HG03025 (cell line): ENCODE results near the gene ALX4.

ENCODE experiments used
- ATAC-seq: cut with Tn5 transposase; IDR thresholded peaks from one replicate; pipeline ENCODE4 v1.9.1; 2021; ENCODE audit warnings: mild to moderate bottlenecking, moderate library complexity; ENCODE audit not compliant: unreplicated experiment, low FRiP score

Gene ALX4

DNA sequence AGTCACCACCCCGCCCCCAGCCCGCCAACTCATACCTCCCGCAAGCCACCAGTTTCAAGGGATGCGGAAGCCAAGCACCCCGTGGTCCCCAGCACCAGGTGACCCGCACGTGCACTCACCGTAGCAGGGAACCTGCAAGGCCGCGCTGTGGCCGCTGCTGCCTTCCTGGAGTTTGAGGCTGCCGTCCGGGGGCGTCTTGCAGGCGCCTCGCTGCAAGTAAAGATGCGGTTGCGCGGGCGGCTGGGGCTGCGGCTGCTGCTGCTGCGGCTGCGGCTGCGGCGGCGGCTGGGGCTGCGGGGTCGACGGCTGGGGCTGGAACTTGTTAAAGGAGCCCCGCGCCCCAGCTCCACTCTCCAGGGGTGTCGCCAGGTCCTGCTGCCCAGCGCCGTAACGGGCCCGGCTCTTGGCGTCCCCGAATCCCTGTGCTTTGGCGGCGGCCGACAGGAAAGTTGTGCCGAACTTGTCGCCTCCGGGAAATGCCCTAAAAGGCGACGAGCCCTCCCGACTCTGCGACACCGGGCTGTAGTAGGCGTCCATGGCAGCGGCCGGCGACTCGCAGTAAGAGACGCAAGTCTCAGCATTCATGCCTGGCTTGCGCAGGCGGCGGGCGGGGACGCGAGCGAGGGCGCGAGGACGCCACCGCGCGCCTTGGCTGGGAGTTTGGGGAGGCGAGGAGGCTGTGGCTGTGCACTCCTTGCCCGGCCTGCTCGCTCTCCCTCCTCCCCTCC, at the start of gene ALX4:
Gene ALX4, minus strand, starts transcription at position 662 of the 728 bp plus-strand sequence. Its CDS starts 77 bp downstream, at position 585.
- no peak for ATAC-seq

DNA sequence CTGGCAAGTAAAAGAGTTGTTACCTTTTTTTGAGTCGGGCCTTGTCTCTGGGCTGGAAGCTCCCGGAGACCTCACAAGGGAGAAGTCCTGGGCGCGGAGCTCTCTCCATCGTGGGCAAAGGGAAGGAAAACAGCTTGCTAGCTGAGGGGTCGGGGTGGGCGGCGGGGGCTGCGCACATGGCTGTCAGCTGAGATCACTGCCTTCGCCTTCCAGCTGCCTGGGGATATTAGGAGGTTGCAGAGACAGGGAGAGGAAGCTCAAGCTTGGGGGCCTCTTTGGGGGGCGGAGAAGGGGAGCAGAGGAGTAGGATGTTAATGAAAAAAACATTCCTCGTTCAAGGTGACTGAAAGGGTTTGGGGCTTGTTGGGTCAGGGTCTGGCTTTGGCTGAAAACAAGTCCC, 49.2 kb upstream of the ALX4 start:
- no peak for ATAC-seq

- ATAC-seq: no peak
Observed at GRCh38 chr11:44358713-44359112, 48.8 kb upstream of the ALX4 start.

- ATAC-seq: no peak
Observed at GRCh38 chr11:44357711-44358110, 47.8 kb upstream of the ALX4 start.

DNA sequence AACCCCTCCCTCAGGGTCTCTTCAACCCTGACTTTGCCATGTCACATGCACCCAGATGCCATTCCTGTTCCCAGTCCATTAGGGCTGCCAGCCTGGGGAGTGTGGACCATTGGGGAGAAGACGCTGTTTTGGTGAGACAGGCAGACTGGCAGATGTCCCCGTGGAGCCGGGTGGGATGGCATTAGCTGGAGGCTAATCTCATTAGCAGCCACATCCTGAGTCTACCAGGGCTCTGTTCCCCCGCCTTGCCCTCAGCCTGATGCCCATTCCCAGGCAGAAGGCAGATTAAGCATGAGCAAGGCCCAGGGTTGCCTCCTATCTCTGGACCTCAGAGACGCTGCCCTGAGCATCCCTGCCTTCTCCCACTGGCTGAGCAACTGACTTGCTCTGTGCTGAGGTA, 46.4 kb upstream of the ALX4 start:
- ATAC-seq: no peak

DNA sequence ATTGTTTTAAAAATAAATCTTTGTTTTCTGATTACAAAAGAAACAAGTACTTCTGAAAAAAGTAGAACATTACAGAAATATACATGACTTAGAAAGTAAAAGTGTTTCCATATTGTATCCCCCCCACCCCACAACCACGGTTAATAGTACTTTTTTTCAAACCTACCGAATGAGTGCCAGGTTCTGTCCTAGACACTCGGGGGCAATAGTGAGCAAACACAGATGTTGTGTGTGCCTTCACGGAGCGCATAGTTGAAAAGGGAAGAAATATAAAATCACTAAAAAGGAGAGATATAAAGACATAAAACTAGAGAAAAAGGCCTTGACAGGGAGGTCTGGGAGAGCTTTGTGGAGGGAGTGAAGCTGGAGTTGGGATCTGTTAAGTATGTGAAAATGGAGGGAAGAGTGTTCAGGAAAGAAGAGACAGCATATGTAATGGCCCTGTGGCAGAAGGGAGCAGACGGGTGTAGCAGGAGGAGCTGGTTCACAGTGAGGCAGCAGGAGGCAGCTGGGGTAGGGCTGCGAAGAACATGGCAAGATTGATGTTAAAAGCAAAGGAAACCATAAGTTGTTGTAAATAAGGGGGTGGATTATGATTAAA, 42.1 kb upstream of the ALX4 start:
- ATAC-seq: no peak

- peak; percentile 78 for ATAC-seq
Observed at GRCh38 chr11:44351006-44351660, 41.2 kb upstream of the ALX4 start.

- no peak for ATAC-seq
Observed at GRCh38 chr11:44349328-44349727, 39.4 kb upstream of the ALX4 start.

DNA sequence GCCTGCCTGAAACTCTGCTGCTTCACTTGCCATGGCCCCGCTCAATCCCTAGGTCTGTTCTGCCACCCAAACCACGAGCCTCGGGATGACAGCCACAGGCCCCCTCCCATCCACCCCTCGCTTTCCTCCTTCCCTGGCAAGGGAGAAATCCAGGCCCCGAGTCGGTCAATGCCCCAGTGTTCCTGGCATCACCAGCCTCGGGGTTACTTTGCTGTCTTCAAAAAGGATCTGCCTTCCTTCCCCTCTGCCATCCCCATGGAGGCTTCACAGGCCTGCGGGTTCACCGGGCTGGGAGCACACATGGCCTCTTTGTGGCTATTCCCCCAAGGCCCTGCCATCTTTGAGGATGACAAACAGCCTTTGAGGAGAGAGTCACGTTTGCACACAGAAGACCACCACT, 38.8 kb upstream of the ALX4 start:
- ATAC-seq: no peak

DNA sequence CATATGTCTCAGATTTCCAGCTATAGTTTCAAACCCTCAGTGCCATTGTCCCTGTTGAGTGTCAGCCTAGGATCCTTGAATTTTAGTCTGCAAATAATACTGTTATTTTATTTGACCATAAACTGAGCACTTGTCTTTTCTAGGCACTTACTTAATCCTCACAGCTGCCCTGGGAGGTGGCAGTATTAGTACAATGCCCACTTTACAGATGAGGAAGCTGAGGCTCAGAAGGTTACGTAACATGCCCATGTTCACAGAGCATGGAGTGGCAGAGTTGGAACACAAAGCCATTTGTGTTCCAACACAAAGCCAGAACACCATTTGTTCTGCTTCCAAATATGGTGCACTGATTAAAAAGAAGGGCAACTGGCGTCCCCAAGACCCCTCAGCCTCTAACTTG, 38.2 kb upstream of the ALX4 start:
- no peak for ATAC-seq

DNA sequence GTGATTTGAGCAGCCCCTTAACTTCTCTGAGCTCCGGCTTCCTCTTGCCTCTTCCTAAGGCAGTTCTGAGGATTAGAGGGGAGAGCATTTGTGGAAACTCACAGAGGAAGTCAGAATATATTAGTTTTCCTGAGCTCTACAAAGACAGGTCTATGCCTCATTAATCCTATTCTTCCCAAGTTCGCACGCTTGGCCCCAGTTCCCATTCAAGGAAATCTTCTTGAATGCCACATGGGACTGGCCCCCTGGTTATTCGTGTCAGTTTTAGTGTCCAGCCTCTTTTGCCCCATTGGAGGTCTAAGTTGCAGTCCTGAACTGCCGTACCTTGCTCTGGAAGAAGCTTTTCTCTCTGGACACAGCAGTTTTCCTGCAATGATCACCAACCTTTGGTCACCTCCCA, 37.6 kb upstream of the ALX4 start:
- ATAC-seq: no peak

DNA sequence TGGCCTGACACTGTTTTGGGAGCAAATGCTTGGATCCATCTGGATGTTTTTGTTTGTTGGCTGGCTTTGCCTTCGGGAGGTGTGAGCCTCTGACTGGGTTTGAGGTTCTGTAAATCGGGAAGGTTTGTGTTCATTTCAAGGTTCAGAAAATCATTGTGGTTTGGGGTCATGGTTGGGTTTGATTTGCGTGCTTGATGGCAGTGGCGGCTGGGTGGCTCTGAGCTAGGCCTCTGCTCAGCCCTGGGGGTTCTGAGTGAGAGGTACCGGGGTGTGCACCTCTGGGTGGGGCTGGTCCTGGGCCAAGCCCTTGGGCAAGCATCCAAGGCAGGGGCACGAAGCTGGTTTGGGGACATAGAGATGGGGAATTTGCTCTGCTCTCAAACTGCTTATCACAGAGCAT, 37.0 kb upstream of the ALX4 start:
- ATAC-seq: no peak

GRCh38 chr11:44345781-44346180, 35.8 kb upstream of the ALX4 start:
- no peak for ATAC-seq

- no peak for ATAC-seq
Observed at GRCh38 chr11:44344921-44345320, 35.0 kb upstream of the ALX4 start.

GRCh38 chr11:44344423-44344820, 34.5 kb upstream of the ALX4 start:
- no peak for ATAC-seq

GRCh38 chr11:44343778-44344422, 34.0 kb upstream of the ALX4 start:
- no peak for ATAC-seq

GRCh38 chr11:44342616-44343015, 32.7 kb upstream of the ALX4 start:
- ATAC-seq: no peak

- ATAC-seq: no peak
Observed at GRCh38 chr11:44340656-44341055, 30.7 kb upstream of the ALX4 start.

GRCh38 chr11:44339530-44339883, 29.6 kb upstream of the ALX4 start:
- ATAC-seq: no peak

GRCh38 chr11:44338698-44339529, 29.0 kb upstream of the ALX4 start:
- ATAC-seq: no peak

DNA sequence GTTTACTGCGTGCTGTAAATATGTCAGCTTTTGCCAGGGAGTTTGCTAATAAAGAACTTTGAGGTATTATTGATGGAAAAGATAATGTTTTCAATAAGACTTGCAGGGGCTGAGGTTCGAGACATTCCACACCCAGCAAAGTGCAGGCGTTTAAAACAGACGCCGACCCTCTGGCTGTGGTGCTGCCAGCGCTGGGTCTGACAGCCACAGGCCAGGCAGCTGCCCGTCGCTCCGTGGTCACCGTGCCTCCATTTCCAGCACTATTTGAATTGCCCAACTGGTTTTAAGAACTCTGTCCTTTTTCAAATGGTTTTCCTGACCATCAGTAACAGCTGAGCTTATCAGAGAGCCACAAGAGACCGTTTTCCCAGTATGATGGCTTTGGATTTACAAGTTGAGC, 28.1 kb upstream of the ALX4 start:
- ATAC-seq: no peak
